ENCODE results near the gene PIK3C2G. TPM values are rescaled to one million over a fixed set of nuclear protein-coding genes. Genes with fewer than 3 reads are reported as not detected.

PIK3C2G gene
- polyA plus RNA-seq, 2 of the 4 experiments (the other 2 are of a cell fraction) = 0.01 TPM; not detected in 1

DNA sequence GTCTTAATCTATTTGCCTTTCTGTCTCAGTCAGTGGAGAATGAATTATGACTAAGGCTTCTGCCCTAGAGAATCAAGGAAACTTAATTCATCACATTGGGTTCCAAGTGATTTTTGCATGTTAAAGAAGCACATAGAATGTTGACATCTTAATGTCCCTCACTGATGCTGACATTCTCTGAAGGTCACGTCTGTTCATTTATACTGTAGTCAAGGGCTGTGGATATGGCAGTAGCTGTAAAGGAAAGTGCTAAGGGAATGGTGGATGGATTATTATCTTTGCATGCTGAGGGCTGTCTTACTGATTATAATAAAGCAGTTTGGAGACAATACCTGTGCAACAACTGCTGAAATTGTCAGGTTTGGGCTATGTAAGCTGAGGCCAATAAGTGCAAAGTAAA, 315.3 kb downstream of the PIK3C2G start:
- no peak overlapping the region for H3K27ac ChIP-seq
- CTCF ChIA-PET = no interaction called here
- FAIRE-seq (no peak), DNase-seq (ENCODE audit: low read depth in 1 of 2, low spot score in 1 of 2) (no peak), ATAC-seq (no peak)
- H3K4me1 ChIP-seq = no peaks in the 10 kb centered on the region
- POLR2A ChIA-PET = no interaction called here
- H3K9me3 ChIP-seq = no peaks in the 10 kb centered on the region
- 33% methylated on average over 1 of the region's 1 CpG for WGBS (ENCODE audit: missing lambda C conversion rate)
- no peak for TF ChIP-seq KDM1A (IDR thresholded peaks at IDR 0.05; ENCODE audit: low read depth)
- TF ChIP-seq SMC3 (IDR thresholded peaks at IDR 0.05) = no peak
- no peak for TF ChIP-seq TFCP2L1 (CRISPR knock-in tag; IDR thresholded peaks at IDR 0.05)
- TF ChIP-seq EHMT2 (IDR thresholded peaks at IDR 0.05; ENCODE audit: low read depth) = no peak
- H3K4me2 ChIP-seq = no peak overlapping the region
- no peak overlapping the region for H3K4me3 ChIP-seq

DNA sequence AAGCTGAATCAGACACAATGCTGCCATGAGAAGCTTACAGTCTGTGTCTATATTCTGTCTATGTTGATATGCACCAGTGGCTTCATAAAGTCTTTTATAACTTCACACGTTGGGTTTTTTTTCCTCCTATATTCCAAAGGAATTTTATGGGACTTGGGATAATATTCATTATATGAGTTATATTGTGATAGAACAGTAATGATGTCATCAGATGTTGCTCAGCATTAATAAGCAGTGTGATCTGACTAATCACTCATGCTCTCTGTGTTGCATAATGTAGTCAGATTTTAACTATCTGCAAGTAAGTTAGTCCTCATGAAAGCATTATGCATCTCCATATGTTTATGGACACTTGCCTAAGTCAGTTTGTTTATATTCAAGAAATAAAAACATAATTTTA, 316.9 kb downstream of the PIK3C2G start:
- Histone ChIP-seq H3K4me3 (no peak overlapping the region), H3K4me1 (no peaks in the 10 kb centered on the region), H3K9me3 (no peaks in the 10 kb centered on the region), H3K4me2 (no peak overlapping the region), H3K27ac (no peak overlapping the region)
- ChIA-PET CTCF (no interaction called here), POLR2A (no interaction called here)
- ATAC-seq (no peak), FAIRE-seq (no peak), DNase-seq (ENCODE audit: low read depth in 1 of 2, low spot score in 1 of 2) (no peak)
- TF ChIP-seq TFCP2L1 (CRISPR knock-in tag; IDR thresholded peaks at IDR 0.05) (no peak), FOSB (CRISPR knock-in tag; IDR thresholded peaks at IDR 0.05) (no peak), FOSL2 (IDR thresholded peaks at IDR 0.05) (no peak), FOSL2 (CRISPR knock-in tag; IDR thresholded peaks at IDR 0.05) (no peak), HOXB5 (CRISPR knock-in tag; IDR thresholded peaks at IDR 0.05) (no peak), POLR2A (IDR thresholded peaks at IDR 0.05; ENCODE audit: low read length) (no peak), HOXB13 (CRISPR knock-in tag; IDR thresholded peaks at IDR 0.05; ENCODE audit: low read depth) (no peak)
- TF ChIP-seq, protein P1, sequence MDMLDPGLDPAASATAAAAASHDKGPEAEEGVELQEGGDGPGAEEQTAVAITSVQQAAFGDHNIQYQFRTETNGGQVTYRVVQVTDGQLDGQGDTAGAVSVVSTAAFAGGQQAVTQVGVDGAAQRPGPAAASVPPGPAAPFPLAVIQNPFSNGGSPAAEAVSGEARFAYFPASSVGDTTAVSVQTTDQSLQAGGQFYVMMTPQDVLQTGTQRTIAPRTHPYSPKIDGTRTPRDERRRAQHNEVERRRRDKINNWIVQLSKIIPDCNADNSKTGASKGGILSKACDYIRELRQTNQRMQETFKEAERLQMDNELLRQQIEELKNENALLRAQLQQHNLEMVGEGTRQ (IDR thresholded peaks at IDR 0.05) = no peak
- WGBS (ENCODE audit: missing lambda C conversion rate) = 7% methylated on average over 1 of the region's 1 CpG

DNA sequence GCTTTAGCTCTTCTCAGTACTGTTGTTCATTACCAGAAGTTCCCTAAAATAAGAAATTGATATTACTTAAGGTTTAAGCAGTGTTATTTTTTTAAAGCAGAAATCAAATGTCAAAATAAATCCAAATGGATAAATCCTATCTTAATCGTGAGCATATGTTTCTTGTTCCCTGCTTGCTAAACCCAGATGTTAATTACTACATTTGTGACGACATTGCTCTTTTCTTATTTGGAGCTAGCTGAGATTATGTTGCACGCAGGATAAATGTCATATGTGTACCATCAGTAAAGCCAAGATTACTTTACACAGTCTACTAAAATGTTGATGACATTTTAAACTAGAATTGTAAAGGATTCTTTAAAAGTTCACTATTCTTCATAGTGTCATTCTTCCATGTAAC, 319.0 kb downstream of the PIK3C2G start:
- H3K9me3 ChIP-seq = no peaks in the 10 kb centered on the region
- FAIRE-seq = no peak
- no peak overlapping the region for H3K27ac ChIP-seq
- ChIA-PET CTCF (no interaction called here), POLR2A (no interaction called here)
- H3K4me1 ChIP-seq = no peaks in the 10 kb centered on the region
- no peak for TF ChIP-seq HOXB13 (CRISPR knock-in tag; IDR thresholded peaks at IDR 0.05; ENCODE audit: low read depth)
- no peak for TF ChIP-seq HEYL (CRISPR knock-in tag; IDR thresholded peaks at IDR 0.05)
- TF ChIP-seq RFX5 (IDR thresholded peaks at IDR 0.05) = no peak
- TF ChIP-seq, protein P2, sequence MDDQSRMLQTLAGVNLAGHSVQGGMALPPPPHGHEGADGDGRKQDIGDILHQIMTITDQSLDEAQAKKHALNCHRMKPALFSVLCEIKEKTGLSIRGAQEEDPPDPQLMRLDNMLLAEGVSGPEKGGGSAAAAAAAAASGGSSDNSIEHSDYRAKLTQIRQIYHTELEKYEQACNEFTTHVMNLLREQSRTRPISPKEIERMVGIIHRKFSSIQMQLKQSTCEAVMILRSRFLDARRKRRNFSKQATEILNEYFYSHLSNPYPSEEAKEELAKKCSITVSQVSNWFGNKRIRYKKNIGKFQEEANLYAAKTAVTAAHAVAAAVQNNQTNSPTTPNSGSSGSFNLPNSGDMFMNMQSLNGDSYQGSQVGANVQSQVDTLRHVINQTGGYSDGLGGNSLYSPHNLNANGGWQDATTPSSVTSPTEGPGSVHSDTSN (IDR thresholded peaks at IDR 0.05) = no peak
- no peak for TF ChIP-seq EHF (CRISPR knock-in tag; IDR thresholded peaks at IDR 0.05)
- TF ChIP-seq PHF8 (IDR thresholded peaks at IDR 0.05; ENCODE audit: borderline replicate concordance, low read depth) = no peak
- TF ChIP-seq SREBF2 (IDR thresholded peaks at IDR 0.05) = no peak
- no peak for TF ChIP-seq RARB (CRISPR knock-in tag; IDR thresholded peaks at IDR 0.05)
- TF ChIP-seq POLR2A (IDR thresholded peaks at IDR 0.05; ENCODE audit: low read length) = no peak
- TF ChIP-seq CBX8 (IDR thresholded peaks at IDR 0.05) = no peak
- TF ChIP-seq MAZ (IDR thresholded peaks at IDR 0.05; ENCODE audit: borderline replicate concordance, low read depth, low read length) = no peak
- no peak for TF ChIP-seq MAFK (IDR thresholded peaks at IDR 0.05; ENCODE audit: partially characterized antibody)
- TF ChIP-seq CBX2 (IDR thresholded peaks at IDR 0.05; ENCODE audit: borderline replicate concordance, low read depth) = no peak
- no peak for TF ChIP-seq KDM1A (IDR thresholded peaks at IDR 0.05; ENCODE audit: low read depth)
- no peak for TF ChIP-seq CHD2 (IDR thresholded peaks at IDR 0.05; ENCODE audit: low read length, partially characterized antibody)
- TF ChIP-seq, protein P3, sequence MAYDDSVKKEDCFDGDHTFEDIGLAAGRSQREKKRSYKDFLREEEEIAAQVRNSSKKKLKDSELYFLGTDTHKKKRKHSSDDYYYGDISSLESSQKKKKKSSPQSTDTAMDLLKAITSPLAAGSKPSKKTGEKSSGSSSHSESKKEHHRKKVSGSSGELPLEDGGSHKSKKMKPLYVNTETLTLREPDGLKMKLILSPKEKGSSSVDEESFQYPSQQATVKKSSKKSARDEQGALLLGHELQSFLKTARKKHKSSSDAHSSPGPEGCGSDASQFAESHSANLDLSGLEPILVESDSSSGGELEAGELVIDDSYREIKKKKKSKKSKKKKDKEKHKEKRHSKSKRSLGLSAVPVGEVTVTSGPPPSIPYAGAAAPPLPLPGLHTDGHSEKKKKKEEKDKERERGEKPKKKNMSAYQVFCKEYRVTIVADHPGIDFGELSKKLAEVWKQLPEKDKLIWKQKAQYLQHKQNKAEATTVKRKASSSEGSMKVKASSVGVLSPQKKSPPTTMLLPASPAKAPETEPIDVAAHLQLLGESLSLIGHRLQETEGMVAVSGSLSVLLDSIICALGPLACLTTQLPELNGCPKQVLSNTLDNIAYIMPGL (CRISPR knock-in tag; IDR thresholded peaks at IDR 0.05; ENCODE audit: borderline replicate concordance) = no peak
- no peak for TF ChIP-seq BHLHE40 (IDR thresholded peaks at IDR 0.05; ENCODE audit: low read depth, low read length)
- no peak for TF ChIP-seq FOSL2 (IDR thresholded peaks at IDR 0.05)
- no peak for TF ChIP-seq FOSL2 (CRISPR knock-in tag; IDR thresholded peaks at IDR 0.05)
- no peak for TF ChIP-seq SMC3 (IDR thresholded peaks at IDR 0.05)
- ATAC-seq = no peak
- DNase-seq (ENCODE audit: low read depth in 1 of 2, low spot score in 1 of 2) = no peak
- no peak overlapping the region for H3K4me2 ChIP-seq
- H3K4me3 ChIP-seq = no peak overlapping the region
- WGBS (ENCODE audit: missing lambda C conversion rate) = 69% methylated on average over 3 of the region's 3 CpGs
